Gastrocnemius medialis (tissue), 4 donors: ENCODE results near the gene SLC9A4. TPM values are rescaled to one million over a fixed set of nuclear protein-coding genes. Genes with fewer than 3 reads are reported as not detected.

Experiments used
- ATAC-seq, 2 donors: fragments of 150-250 bp; one replicate each; pipeline ENCODE4 v1.9.1; 2016
- DNase-seq, 2 donors: peaks; one replicate each; pipeline ENCODE4 v3.0.0-alpha.2; 2019
- H3K27ac ChIP-seq, 4 donors: fragments of 200-600 bp; sonication (generic); 1 replicate in 1 of 4; 2 replicates in 3 of 4; pipeline ENCODE4 v1.5.1; 2016 to 2018; ENCODE audit warnings: mild to moderate bottlenecking in 2 of 4, moderate library complexity in 1 of 4
- H3K27me3 ChIP-seq, 3 donors: fragments of 200-600 bp; sonication (generic) in 2 of 3; 1 replicate in 1 of 3; 2 replicates in 2 of 3; pipeline versions ENCODE4 v1.5.1 to v1.6.0; 2016 to 2019; ENCODE audit warnings: mild to moderate bottlenecking in 1 of 3, moderate library complexity in 1 of 3
- H3K36me3 ChIP-seq, 2 donors: fragments of 200-600 bp; sonication (generic) in 1 of 2; one replicate each; pipeline ENCODE4 v1.5.1; 2017 to 2018
- H3K4me1 ChIP-seq, 2 donors: fragments of 200-600 bp; sonication (generic) in 1 of 2; one replicate each; pipeline ENCODE4 v1.5.1; 2016 to 2017; ENCODE audit warnings: mild to moderate bottlenecking in 2 of 2
- H3K4me3 ChIP-seq, 4 donors: fragments of 200-600 bp; sonication (generic) in 3 of 4; 1 replicate in 1 of 4; 2 replicates in 3 of 4; pipeline ENCODE4 v1.5.1; 2016 to 2019; ENCODE audit warnings: mild to moderate bottlenecking in 2 of 4
- H3K9me3 ChIP-seq, 3 donors: fragments of 200-600 bp; sonication (generic) in 2 of 3; 1 replicate in 1 of 3; 2 replicates in 2 of 3; pipeline ENCODE4 v1.5.1; 2016 to 2019
- CTCF ChIP-seq, 5 experiments: fragments of 450-650 bp in 3 of 5; fragments of 200-600 bp in 2 of 5; sonication (generic) in 2 of 5; IDR thresholded peaks in 4 of 5; conservative IDR thresholded peaks in 1 of 5; 1 replicate in 4 of 5; 2 replicates in 1 of 5; pipeline ENCODE4 v1.5.1; 2016 to 2019; ENCODE audit warnings: antibody characterized with exemption in 5 of 5, mild to moderate bottlenecking in 3 of 5, moderate library complexity in 3 of 5
- POLR2A ChIP-seq, 2 donors: fragments of 450-650 bp; IDR thresholded peaks; one replicate each; pipeline ENCODE4 v1.6.1; 2017; ENCODE audit warnings: antibody characterized with exemption in 2 of 2, mild to moderate bottlenecking in 2 of 2, moderate library complexity in 2 of 2
- in situ Hi-C, 4 donors: fragments of 200-750 bp; cut with MboI; loops; one replicate each; pipeline versions ENCODE4 v1.15.0 to v1.8.0; 2017; ENCODE audit warnings: low sequenced_read_pairs in 4 of 4
- intact Hi-C: fragments of 100-400 bp; cut with DNase I; formaldehyde crosslinking; loops from one replicate; pipeline ENCODE4 v1.15.1; 2023; ENCODE audit warnings: low total_unique reads
- total RNA-seq, 4 donors: library from RNA; depleted of rRNA; stranded (reverse); fragments of >200 nt; gene quantifications; one replicate each; pipeline versions ENCODE4 v1.1.0 to v1.2.3, GENCODE V29; 2016

The SLC9A4 gene
- not detected for total RNA-seq

- peak in 1 of 2 donors; percentile 56 for ATAC-seq
- no peak within 1 kb of the TSS for H3K27ac ChIP-seq
- no peaks in the 10 kb centered on the region for H3K27me3 ChIP-seq
- H3K4me3 ChIP-seq: no peak within 1 kb of the TSS
- intact Hi-C loops (loop anchor here (2.0 to 5.0 kb wide), 3 partner anchors 120 to 229 kb away; no protein-coding TSS in a partner anchor), in situ Hi-C loops (loop anchor here in 2 of 4 donors (5.0 to 25.0 kb wide), 4 partner anchors 139 to 486 kb away; partner anchors contain the start of genes IL1R2 (in 1 of the 2) and SLC9A2 (in 1 of the 2))
- H3K9me3 ChIP-seq: no peaks in the 10 kb centered on the region
- no peaks in the 10 kb centered on the region for H3K36me3 ChIP-seq
- DNase-seq: peak in 1 of 2 donors; percentile 22
- no peaks in the 10 kb centered on the region for H3K4me1 ChIP-seq
- peak; percentile 71 to 89 (median 76) for TF ChIP-seq CTCF (IDR thresholded peaks at IDR 0.05 in 4 of 5, conservative IDR thresholded peaks at IDR 0.05 in 1 of 5)
- no peak for TF ChIP-seq POLR2A (IDR thresholded peaks at IDR 0.05)
These were observed at the start of gene SLC9A4 for GRCh38 chr2:102473020-102473419. Gene SLC9A4, plus strand, starts transcription at chr2:102473226. Its CDS starts 534 bp downstream, at chr2:102473760.

- no peak for ATAC-seq
- DNase-seq: no peak
- intact Hi-C loops (no loop called here), in situ Hi-C loops (no loop called here)
- Histone ChIP-seq H3K9me3 (no peaks in the 10 kb centered on the region), H3K4me1 (no peaks in the 10 kb centered on the region), H3K27ac (no peak overlapping the region), H3K27me3 (no peaks in the 10 kb centered on the region), H3K36me3 (no peaks in the 10 kb centered on the region), H3K4me3 (no peak overlapping the region)
- no peak for TF ChIP-seq CTCF (IDR thresholded peaks at IDR 0.05 in 4 of 5, conservative IDR thresholded peaks at IDR 0.05 in 1 of 5)
- no peak for TF ChIP-seq POLR2A (IDR thresholded peaks at IDR 0.05)
These were observed 49.7 kb upstream of the SLC9A4 start for GRCh38 chr2:102423368-102423767.

GRCh38 chr2:102424754-102425153, 48.3 kb upstream of the SLC9A4 start:
- DNase-seq: no peak
- intact Hi-C loops (no loop called here), in situ Hi-C loops (loop anchor here in 3 of 4 donors (25.0 kb wide), 3 partner anchors 137 to 437 kb away; partner anchors contain the start of gene IL1R2 (in 1 of the 3))
- no peak for ATAC-seq
- Histone ChIP-seq H3K27ac (no peak overlapping the region), H3K27me3 (no peaks in the 10 kb centered on the region), H3K9me3 (no peaks in the 10 kb centered on the region), H3K4me3 (no peak overlapping the region), H3K36me3 (no peaks in the 10 kb centered on the region), H3K4me1 (no peaks in the 10 kb centered on the region)
- TF ChIP-seq POLR2A (IDR thresholded peaks at IDR 0.05): no peak

GRCh38 chr2:102425441-102426132, 47.4 kb upstream of the SLC9A4 start:
- Histone ChIP-seq H3K9me3 (no peaks in the 10 kb centered on the region), H3K27ac (no peak overlapping the region), H3K27me3 (no peaks in the 10 kb centered on the region), H3K4me1 (no peaks in the 10 kb centered on the region), H3K4me3 (no peak overlapping the region), H3K36me3 (no peaks in the 10 kb centered on the region)
- ATAC-seq (no peak), DNase-seq (no peak)
- in situ Hi-C loops: loop anchor here in 3 of 4 donors (25.0 kb wide), 3 partner anchors 138 to 438 kb away; partner anchors contain the start of gene IL1R2 (in 1 of the 3)
- intact Hi-C loops: no loop called here
- TF ChIP-seq POLR2A (IDR thresholded peaks at IDR 0.05): no peak
- no peak for TF ChIP-seq CTCF (IDR thresholded peaks at IDR 0.05 in 4 of 5, conservative IDR thresholded peaks at IDR 0.05 in 1 of 5)

- ATAC-seq (no peak), DNase-seq (no peak)
- Histone ChIP-seq H3K9me3 (no peaks in the 10 kb centered on the region), H3K27me3 (no peaks in the 10 kb centered on the region), H3K27ac (no peak overlapping the region), H3K4me3 (no peak overlapping the region), H3K36me3 (no peaks in the 10 kb centered on the region), H3K4me1 (no peaks in the 10 kb centered on the region)
- intact Hi-C loops (no loop called here), in situ Hi-C loops (loop anchor here in 3 of 4 donors (25.0 kb wide), 3 partner anchors 140 to 440 kb away; partner anchors contain the start of gene IL1R2 (in 1 of the 3))
- TF ChIP-seq POLR2A (IDR thresholded peaks at IDR 0.05) (no peak), CTCF (IDR thresholded peaks at IDR 0.05 in 4 of 5, conservative IDR thresholded peaks at IDR 0.05 in 1 of 5) (no peak)
These were observed 45.8 kb upstream of the SLC9A4 start for GRCh38 chr2:102427249-102427648.
